Measurements from ENCODE around the gene FNBP1. TPM values are rescaled to one million over a fixed set of nuclear protein-coding genes. Genes with fewer than 3 reads are reported as not detected.

FNBP1 gene
- total and polyA plus RNA-seq, 2 of the 8 experiments (the other 6 are each of a cell fraction or from before 2014, with no cell fraction given): 7.2 to 40.9 TPM

- no peak for TF ChIP-seq ATF2 (IDR thresholded peaks at IDR 0.05; ENCODE audit: low read length)
- TF ChIP-seq SP4 (IDR thresholded peaks at IDR 0.05; ENCODE audit: low read length): no peak
- TF ChIP-seq GABPA (IDR thresholded peaks at IDR 0.05; ENCODE audit: borderline replicate concordance, insufficient read depth, low read length): no peak
- TF ChIP-seq EGR1 (IDR thresholded peaks at IDR 0.05; ENCODE audit: borderline replicate concordance, low read depth, low read length): no peak
- no peak for TF ChIP-seq CHD2 (IDR thresholded peaks at IDR 0.05; ENCODE audit: low read length)
- no peak for TF ChIP-seq TBP (IDR thresholded peaks at IDR 0.05; ENCODE audit: low read depth, low read length)
- no peak for TF ChIP-seq POU5F1 (IDR thresholded peaks at IDR 0.05; ENCODE audit: low read depth, low read length)
Observed at GRCh38 chr9:129902740-129903134, 140.3 kb downstream of the FNBP1 start (continued).
